AG08395 (cell line): ENCODE results near the gene ELMOD2.
"Not testable (repeated sequence)": the region's sequence is repeated elsewhere in the genome, so short reads cannot be mapped to it uniquely, and the experiment has no call there.

ENCODE experiments used
- DNase-seq: peaks from one replicate; pipeline ENCODE4 v3.0.0; 2012; ENCODE audit warnings: mixed read lengths, low spot score

ELMOD2 gene

DNA sequence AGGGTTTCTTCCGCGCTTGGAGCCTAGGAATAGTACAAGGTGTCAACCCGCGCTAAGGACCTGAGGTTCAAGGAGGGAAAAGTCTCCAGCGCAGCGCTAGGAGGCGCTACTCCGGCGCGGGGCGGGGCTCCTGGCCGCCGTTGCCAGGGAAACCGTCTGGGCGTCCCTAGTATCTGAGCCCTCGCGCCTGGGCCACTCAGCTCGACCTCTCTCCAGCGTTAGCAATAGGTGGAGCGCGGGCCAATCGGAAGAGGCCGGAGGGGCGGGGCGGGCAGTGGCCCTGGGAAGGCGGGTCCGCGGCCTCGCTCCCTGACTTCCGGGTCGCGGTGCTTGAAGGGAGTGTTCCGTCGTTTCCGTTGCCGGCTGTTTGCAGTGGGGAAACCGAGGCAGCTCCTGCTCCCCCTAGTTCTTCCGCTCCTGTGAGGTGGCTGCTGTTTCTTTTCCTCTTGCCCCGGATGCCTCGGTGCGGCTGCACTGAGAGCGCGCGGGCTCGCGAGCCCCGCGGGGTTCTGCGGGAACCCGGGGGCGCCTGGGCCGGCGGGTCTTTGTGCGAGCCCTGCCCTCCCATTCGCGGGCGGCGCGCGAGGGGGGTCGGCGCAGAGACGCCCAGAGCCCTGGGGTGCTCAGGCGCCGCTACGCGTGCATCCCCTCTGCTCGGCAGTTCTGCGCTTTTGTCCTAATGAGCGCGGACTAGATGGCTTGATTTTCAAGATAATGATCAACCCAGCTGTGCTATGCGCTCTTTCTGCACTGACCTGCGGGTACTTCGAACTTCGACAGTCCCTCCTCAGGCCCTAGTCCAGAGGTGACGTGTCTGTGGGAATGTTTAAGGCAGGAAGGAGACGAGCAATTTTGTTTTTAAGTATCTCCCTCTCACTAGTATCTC, at the start of gene ELMOD2:
TSS of gene ELMOD2 (plus strand) at position 312 of the 886 bp plus-strand sequence. CDS start 1,261 bp downstream, outside the sequence.
- DNase-seq = peak; percentile 99

DNA sequence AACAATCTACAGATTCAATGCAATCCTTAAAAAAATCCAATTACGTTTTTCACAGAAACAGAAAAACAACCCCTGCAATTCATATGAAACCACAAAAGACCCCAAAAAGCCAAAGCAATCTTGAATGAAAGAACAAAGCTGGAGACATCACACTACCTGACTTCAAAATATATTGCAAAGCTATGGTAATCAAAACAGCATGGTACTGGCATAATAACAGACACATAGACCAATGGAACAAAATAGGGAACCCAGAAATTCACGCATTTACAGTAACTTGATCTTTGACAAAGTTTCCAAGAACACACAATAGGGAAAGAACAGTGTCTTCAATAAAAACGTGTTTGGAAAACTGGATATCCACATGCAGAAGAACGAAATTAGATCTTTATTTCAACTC, 40.5 kb upstream of the ELMOD2 start:
- no peak for DNase-seq

DNA sequence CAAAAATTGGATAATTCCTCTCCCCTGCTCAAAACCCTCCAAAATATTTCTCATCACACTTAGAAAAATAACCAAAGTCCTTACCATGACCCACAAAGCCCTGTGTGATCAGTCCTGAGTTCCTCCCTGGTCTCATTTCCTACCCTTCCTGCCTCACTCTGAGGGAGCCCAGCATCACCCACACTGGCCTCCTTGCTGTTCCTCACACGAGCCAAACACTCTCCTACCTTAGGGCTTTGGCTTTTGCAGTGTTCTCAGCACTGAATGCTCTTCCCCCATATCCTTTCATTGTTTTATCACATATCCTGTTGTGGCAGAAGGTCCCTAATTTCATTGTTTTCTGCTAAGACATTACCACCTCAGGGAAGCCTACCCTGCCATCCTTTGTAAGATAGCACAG, 38.0 kb upstream of the ELMOD2 start:
- no peak for DNase-seq

DNA sequence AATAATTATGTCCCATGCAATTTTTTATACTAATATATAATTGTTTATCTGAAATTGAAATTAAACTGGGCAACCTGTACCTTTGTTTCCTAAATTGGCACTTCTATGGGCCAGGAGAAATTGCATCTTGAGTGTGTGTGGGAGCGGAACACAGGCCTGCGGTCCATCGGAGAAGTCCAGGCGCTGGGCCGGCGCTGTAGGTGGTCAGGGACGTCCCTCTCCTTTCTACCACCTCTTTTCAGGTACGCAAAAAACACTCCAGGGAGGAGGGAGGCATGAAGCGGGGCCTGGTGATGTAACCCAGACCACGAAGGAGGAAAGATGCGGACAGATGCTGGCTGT, 26.6 kb upstream of the ELMOD2 start:
- DNase-seq = no peak

- DNase-seq = no peak
Measured at GRCh38 chr4:140497747-140498636, 26.0 kb upstream of the ELMOD2 start, which contains the start of gene MGAT4D. Gene MGAT4D, minus strand, starts transcription at chr4:140498293. Its CDS starts 71 bp downstream, at chr4:140498222.

- no peak for DNase-seq
Measured at GRCh38 chr4:140499391-140499790, 24.6 kb upstream of the ELMOD2 start.

DNA sequence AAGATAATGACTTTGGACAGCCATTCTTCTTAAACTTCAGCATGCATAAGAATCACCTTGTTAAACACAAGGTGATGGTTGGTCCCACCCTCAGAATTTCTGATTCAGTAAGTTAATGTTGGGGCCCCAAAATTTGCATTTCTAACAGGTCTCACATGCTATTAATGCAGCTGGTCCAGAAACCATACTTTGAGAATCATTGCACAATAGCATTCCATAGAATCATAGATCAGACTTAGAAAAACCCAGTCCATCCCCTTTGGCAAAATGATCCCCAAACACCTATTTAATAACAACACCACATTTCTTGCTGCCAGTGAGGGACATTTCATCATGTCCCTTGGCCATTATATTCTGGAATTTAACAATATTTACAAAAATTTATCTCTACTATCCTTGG, 19.7 kb upstream of the ELMOD2 start:
- DNase-seq = no peak

GRCh38 chr4:140513765-140514164, 10.2 kb upstream of the ELMOD2 start:
- not testable (repeated sequence) for DNase-seq

DNA sequence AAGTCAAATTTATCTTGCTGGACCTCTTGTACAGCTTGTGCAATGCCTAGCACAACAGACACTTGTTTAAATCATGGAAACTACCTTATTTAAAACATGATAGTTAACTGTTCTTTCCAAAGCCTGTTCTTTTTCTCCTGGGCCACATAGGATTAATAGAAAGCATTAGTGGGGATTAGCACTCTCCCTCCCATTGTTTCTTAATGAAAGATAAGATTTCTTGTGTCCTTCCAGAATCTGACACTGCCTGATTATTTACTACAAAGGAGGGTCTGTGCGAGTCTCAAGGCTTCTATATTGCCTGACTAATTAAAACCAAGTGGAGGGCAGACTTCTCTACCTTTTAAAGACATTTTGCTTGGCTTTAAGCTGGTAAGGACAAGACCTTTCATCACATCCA, 8.5 kb upstream of the ELMOD2 start:
- no peak for DNase-seq

GRCh38 chr4:140523370-140523856, 555 bp upstream of the ELMOD2 start:
- DNase-seq = no peak

- no peak for DNase-seq
Measured at GRCh38 chr4:140529434-140529833, 5.5 kb downstream of the ELMOD2 start.

DNA sequence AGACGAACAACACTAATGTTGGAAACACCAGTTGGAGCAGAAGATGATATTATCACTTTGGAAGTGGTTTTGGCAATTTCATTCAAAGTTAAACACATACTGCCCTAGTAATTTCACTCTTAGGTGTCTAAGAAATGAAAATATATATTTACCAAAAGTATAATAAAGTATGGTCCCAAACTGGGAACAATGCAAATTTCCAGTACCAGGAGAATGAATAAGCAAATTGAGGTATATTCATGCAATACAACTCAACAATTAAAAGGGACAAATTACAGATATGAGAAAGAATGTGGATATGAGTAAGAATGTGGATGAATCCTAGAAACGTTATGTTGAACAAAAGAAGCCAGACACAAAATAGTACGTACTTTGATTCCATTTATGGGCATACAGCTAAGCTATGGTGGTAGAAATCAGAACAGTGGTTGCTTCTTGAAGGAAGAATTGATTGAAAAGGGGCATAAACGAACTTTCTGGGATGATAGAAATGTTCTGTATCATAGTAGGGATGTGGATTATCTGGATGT, 10.0 kb downstream of the ELMOD2 start:
- peak; percentile 2 for DNase-seq

DNA sequence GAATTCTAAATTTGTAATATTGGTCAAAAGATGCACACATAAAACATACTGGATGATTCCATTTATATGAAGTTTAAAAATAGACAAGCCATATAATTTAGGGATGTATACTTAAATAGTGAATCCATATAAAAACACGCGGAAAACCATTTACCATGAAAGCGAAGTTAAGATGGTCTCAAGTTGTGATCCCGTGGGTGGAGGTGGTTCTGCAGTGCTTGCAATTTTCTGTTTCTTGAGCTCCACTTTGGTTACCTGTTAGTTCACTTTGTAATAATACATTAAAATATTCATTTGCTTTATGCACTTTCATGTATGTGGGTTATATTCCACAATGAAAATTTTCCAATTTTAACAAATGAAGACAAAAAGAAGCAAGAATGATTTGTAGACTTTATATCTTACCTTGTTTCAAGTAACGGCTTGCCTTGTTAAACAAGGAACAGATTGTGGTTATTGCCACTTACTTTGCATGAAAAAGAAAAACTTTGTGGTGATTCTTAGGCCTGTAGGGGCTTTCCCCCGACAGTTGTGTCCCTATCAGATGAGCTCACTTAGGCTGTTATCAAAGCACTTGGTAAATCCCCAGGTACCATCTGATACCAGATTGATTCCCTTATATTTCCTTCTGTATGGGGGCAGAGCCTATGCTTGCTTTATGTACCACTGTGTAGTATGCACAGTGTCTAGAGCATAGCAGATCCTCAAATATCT, 32.6 kb downstream of the ELMOD2 start:
- no peak for DNase-seq

DNA sequence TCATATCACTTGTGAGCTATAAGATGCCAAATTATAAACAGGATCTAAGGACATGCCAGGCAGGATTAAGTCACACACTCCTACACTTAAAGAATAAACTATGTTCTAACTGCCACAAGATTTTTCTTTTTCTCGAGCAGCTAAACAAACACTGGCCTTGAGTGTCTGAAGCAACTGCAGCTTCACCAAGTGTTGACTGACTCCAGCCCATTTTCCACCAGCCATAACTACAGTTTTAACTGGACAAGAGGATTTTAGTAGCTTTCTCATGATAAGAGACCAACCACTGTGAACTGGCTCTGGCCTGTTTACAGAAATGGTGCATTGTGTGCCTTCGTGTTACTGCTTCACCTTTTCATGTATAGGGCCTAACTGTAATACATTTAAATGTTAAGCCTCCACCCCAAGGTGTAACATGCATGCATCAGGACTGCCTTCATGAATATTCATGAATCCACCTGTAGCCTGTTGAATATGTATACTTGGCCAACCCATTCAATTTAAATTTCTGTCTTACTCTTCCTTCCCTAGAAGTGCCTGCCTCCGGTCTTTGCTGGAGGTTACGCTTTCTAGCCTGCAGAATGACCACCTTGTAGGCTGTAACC, 34.0 kb downstream of the ELMOD2 start:
- DNase-seq = no peak

DNA sequence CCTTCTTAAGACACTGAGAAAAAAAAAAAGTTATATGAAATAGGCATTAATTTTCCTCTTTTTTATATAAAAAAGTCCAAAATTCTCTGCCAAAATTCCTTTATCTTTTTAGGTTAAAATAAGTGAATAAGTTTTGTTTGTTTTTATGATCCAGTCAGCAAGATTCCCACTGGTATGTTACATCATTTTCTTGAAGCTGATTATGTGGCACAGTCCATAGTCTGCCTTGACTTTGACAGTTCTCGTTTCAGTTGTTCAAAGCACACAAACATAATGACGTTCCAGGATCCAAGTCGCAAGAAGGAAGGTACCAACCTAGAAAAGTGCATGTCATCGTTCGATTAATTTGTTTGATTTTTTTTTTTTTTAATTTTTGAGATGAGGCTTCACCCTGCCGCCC, 35.7 kb downstream of the ELMOD2 start:
- no peak for DNase-seq

GRCh38 chr4:140568507-140569306, 44.7 kb downstream of the ELMOD2 start, which contains the start of gene UCP1:
Gene UCP1, minus strand, starts transcription at chr4:140568961. Its CDS starts 232 bp downstream, at chr4:140568729.
- no peak for DNase-seq

- DNase-seq = no peak
Measured at GRCh38 chr4:140569307-140569638, 45.3 kb downstream of the ELMOD2 start.

DNA sequence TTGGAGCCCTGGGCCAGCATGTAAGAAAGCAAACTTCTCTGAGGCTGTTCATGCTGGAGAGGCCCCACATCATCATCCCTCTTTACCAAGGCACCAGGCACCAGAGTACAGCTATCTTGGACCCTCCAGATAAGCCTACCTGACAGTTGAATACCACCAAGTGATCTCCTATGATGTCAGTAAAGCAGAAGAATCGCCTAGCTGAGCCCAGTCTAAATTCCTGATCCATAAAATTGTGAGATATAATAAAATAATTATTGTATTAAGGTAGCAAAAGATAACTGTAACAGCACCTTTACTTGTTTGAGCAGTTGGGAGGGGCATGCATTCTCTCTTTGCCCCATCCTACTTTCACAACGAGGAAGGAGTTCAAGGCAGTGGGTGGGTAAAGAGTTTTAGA, 47.7 kb downstream of the ELMOD2 start:
- no peak for DNase-seq

GRCh38 chr4:140575489-140575888, 51.5 kb downstream of the ELMOD2 start:
- DNase-seq = no peak

DNA sequence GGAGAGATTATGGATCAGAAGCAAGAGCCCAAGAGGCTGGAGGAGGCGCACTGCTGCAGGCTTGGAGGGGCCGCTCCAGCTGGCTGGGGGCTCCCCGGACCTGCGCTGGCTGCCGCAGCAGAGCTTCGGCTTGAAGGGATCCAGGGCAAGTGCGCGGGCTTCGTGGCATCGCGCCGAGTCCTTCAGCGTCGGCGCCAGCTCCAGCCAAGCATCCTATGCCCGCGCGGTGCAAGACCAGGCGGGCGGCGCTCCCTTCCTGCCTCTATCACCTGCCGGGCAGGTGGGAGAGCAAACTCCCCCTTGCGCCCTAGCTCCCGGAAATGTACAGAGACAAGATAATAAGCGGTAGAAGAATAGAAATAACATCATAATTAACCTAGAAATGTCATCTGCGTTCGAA, 55.3 kb downstream of the ELMOD2 start:
- DNase-seq = no peak

- no peak for DNase-seq
Measured at GRCh38 chr4:140581078-140581477, 57.1 kb downstream of the ELMOD2 start.
